Endothelial cell of umbilical vein (primary cell): ENCODE data around the gene RAB40A. TPM values are rescaled to one million over a fixed set of nuclear protein-coding genes. Genes with fewer than 3 reads are reported as not detected.

ENCODE experiments used
- BruUV-seq: library from RNA; stranded (reverse); fragments of 400-500 nt; replicated peaks from 2 replicates; lab custom pipeline; 2021; lab: Mats Ljungman, UMichigan
- CTCF ChIA-PET: fragments of 300-600, 350-600 bp; sonication (Branson Sonifier 250); formaldehyde crosslinking; loops from one replicate; lab custom pipeline; 2021; ENCODE audit warnings: antibody characterized with exemption, inconsistent platforms; lab: Charles Lee
- POLR2A ChIA-PET: fragments of 300-600, 350-600 bp; sonication (Branson Sonifier 250); formaldehyde crosslinking; loops from one replicate; lab custom pipeline; 2021; ENCODE audit warnings: antibody characterized with exemption, inconsistent platforms; lab: Charles Lee
- DNase-seq: peaks from one replicate; pipeline ENCODE4 v3.0.0-alpha.2; 2011; ENCODE audit warnings: low read depth, low spot score
- FAIRE-seq: peaks from 2 replicates; lab custom pipeline; 2011; peaks lifted over from hg19 to GRCh38; lab: Jason Lieb, UNC
- H2AFZ ChIP-seq: 2 replicates; pipeline ENCODE4 v1.6.0; 2012; ENCODE audit warnings: low read depth, low read length, control low read depth, inconsistent platforms
- H3K27ac ChIP-seq: 2 replicates; pipeline ENCODE4 v1.5.1; 2011; ENCODE audit warnings: low read depth, mild to moderate bottlenecking, control low read depth, low read length, moderate library complexity; ENCODE audit not compliant: insufficient read depth
- H3K27me3 ChIP-seq, 2 experiments: 2 replicates each; pipeline versions ENCODE4 v1.6.0 to v1.6.1; 2011; ENCODE audit warnings: low read length in 2 of 2, mixed read lengths in 1 of 2; ENCODE audit not compliant: control insufficient read depth in 2 of 2, insufficient read depth in 2 of 2
- H3K36me3 ChIP-seq, 2 experiments: 2 replicates in 1 of 2; 3 replicates in 1 of 2; pipeline ENCODE4 v1.5.1; 2011; ENCODE audit warnings: low read length in 2 of 2, mild to moderate bottlenecking in 1 of 2, moderate library complexity in 1 of 2; ENCODE audit not compliant: control insufficient read depth in 2 of 2, insufficient read depth in 2 of 2; ENCODE audit errors: extremely low read depth in 1 of 2
- H3K4me1 ChIP-seq: 3 replicates; pipeline ENCODE4 v1.5.1; 2011; ENCODE audit warnings: mild to moderate bottlenecking, low read length; ENCODE audit not compliant: control insufficient read depth, insufficient read depth; ENCODE audit errors: extremely low read depth
- H3K4me2 ChIP-seq: 2 replicates; pipeline ENCODE4 v1.6.1; 2011; ENCODE audit warnings: low read length, control low read depth, mixed read lengths; ENCODE audit not compliant: insufficient read depth
- H3K4me3 ChIP-seq, 3 experiments: fragments of 200-600 bp in 1 of 3; sonication (generic), shearing (Covaris generic) in 1 of 3; replicated peaks in 1 of 3; 2 replicates each; pipeline ENCODE4 v1.5.1; 2011 to 2016; ENCODE audit warnings: control low read depth in 3 of 3, low read length in 3 of 3, mild to moderate bottlenecking in 2 of 3, inconsistent platforms in 1 of 3, low read depth in 1 of 3, moderate library complexity in 1 of 3; ENCODE audit not compliant: insufficient read depth in 1 of 3
- H3K79me2 ChIP-seq: 2 replicates; pipeline ENCODE4 v1.6.0; 2012; ENCODE audit warnings: low read length, inconsistent platforms; ENCODE audit not compliant: control insufficient read depth, insufficient read depth
- H3K9ac ChIP-seq: replicated peaks from 2 replicates; pipeline ENCODE3; 2011; ENCODE audit warnings: low read length, control low read depth; ENCODE audit not compliant: insufficient read depth; ENCODE audit errors: extremely low read depth
- H3K9me1 ChIP-seq: replicated peaks from 3 replicates; pipeline ENCODE4 v1.6.0; 2011; ENCODE audit warnings: mild to moderate bottlenecking, low read length; ENCODE audit not compliant: control insufficient read depth, insufficient read depth; ENCODE audit errors: extremely low read depth
- H3K9me3 ChIP-seq: replicated peaks from 2 replicates; pipeline ENCODE4 v1.5.1; 2012; ENCODE audit warnings: low read length, inconsistent platforms; ENCODE audit not compliant: control insufficient read depth, insufficient read depth
- H4K20me1 ChIP-seq: replicated peaks from 2 replicates; pipeline ENCODE3; 2011; ENCODE audit warnings: mild to moderate bottlenecking, low read length; ENCODE audit not compliant: control insufficient read depth, insufficient read depth; ENCODE audit errors: extremely low read depth
- CTCF ChIP-seq, 2 donors: IDR thresholded peaks; 1 replicate in 1 of 2; 2 replicates in 1 of 2; pipeline ENCODE4 v1.5.1; 2011; ENCODE audit warnings: low read length in 2 of 2, mild to moderate bottlenecking in 2 of 2, moderate library complexity in 2 of 2, control low read depth in 1 of 2, inconsistent platforms in 1 of 2, low read depth in 1 of 2; ENCODE audit not compliant: insufficient read depth in 1 of 2; ENCODE audit errors: extremely low read depth in 1 of 2
- EZH2 ChIP-seq: IDR thresholded peaks from 2 replicates; pipeline ENCODE4 v1.6.1; 2012; ENCODE audit warnings: borderline replicate concordance, low read depth, mild to moderate bottlenecking, moderate library complexity, low read length, inconsistent platforms; ENCODE audit not compliant: severe bottlenecking
- FOS ChIP-seq: IDR thresholded peaks from 2 replicates; pipeline ENCODE4 v1.6.1; 2011; ENCODE audit warnings: mild to moderate bottlenecking, low read length, moderate library complexity, borderline replicate concordance; ENCODE audit not compliant: insufficient read depth
- GATA2 ChIP-seq: IDR thresholded peaks from 2 replicates; pipeline ENCODE4 v1.7.0; 2011; ENCODE audit warnings: low read depth, mild to moderate bottlenecking, moderate library complexity, mixed read lengths, low read length; ENCODE audit not compliant: insufficient read length, insufficient read depth
- JUN ChIP-seq: IDR thresholded peaks from 2 replicates; pipeline ENCODE4 v1.6.1; 2011; ENCODE audit warnings: borderline replicate concordance, low read depth; ENCODE audit not compliant: insufficient read length, insufficient read depth
- MAX ChIP-seq: IDR thresholded peaks from 2 replicates; pipeline ENCODE4 v1.6.1; 2011; ENCODE audit not compliant: insufficient read depth, insufficient read length
- MYC ChIP-seq: IDR thresholded peaks from one replicate; pipeline ENCODE4 v1.6.1; 2011; ENCODE audit warnings: mild to moderate bottlenecking, low read depth, low read length
- POLR2A ChIP-seq: IDR thresholded peaks from 2 replicates; pipeline ENCODE4 v1.6.1; 2012; ENCODE audit warnings: low read depth, mild to moderate bottlenecking, control low read depth, low read length
- POLR2AphosphoS5 ChIP-seq: IDR thresholded peaks from 2 replicates; pipeline ENCODE4 v1.6.1; 2012; ENCODE audit warnings: low read depth, mild to moderate bottlenecking, control low read depth, low read length, moderate library complexity; ENCODE audit not compliant: insufficient read depth
- dilution Hi-C: fragments of 300-500 bp; cut with MboI; formaldehyde crosslinking; loops from one replicate; pipeline ENCODE4 v1.15.0; 2019; ENCODE audit warnings: low sequenced_read_pairs; ENCODE audit not compliant: extremely low pct_ligation_motif_present
- intact Hi-C: fragments of 100-400 bp; cut with micrococcal nuclease; formaldehyde crosslinking; loops from one replicate; pipeline ENCODE4 v1.10.0; 2022
- polyA plus RNA-seq, 4 experiments: library from polyadenylated mRNA; depleted of rRNA in 3 of 4; stranded (reverse) in 3 of 4; unstranded in 1 of 4; fragments of >200 nt; gene quantifications; 2 replicates each; pipeline versions ENCODE4 v1.2.1 to v1.2.3, GENCODE V29; 2011 to 2012; ENCODE audit warnings: missing spikeins in 1 of 4
- total RNA-seq: library from RNA; stranded (reverse); gene quantifications from 2 replicates; pipeline ENCODE4 v1.2.3, GENCODE V29; 2021

RAB40A gene
- total and polyA plus RNA-seq, 2 donors (not counting 3 experiments of a cell fraction or from before 2014, with no cell fraction given) = 0.30 to 0.58 TPM

DNA sequence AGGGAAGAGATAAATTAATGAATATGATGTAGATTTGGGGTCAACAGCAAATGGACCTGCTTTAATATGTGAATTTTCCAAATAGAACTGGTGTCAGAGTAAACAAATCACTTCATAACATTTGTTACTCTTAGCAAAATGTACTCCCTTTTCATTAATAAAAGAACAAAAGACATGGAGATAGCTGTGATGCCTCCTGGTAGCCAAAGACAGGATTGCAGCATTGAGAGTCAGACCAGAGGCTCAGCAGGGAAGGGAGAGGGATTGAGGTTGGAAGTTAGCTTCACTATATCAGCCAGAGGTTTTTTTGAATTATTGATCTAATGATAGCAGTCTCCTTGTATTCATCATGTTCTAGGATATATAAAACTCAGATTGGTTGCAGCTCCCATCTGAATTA, 17.4 kb upstream of the RAB40A start:
- dilution Hi-C loops = no loop called here
- Histone ChIP-seq H3K4me2 (no peak overlapping the region), H3K9ac (no peak overlapping the region), H3K4me1 (no peaks in the 10 kb centered on the region), H4K20me1 (no peaks in the 10 kb centered on the region), H3K9me3 (no peaks in the 10 kb centered on the region), H3K9me1 (no peaks in the 10 kb centered on the region), H3K27ac (no peak overlapping the region), H3K36me3 (no peaks in the 10 kb centered on the region), H2AFZ (no peak overlapping the region), H3K79me2 (no peaks in the 10 kb centered on the region), H3K4me3 (no peak overlapping the region), H3K27me3 (no peaks in the 10 kb centered on the region)
- intact Hi-C loops = no loop called here
- DNase-seq = no peak
- FAIRE-seq = no peak
- BruUV-seq = no TSS peak
- CTCF ChIA-PET = no interaction called here
- no peak for TF ChIP-seq POLR2A
- TF ChIP-seq JUN = no peak
- TF ChIP-seq EZH2 = no peak
- no peak for TF ChIP-seq GATA2
- no peak for TF ChIP-seq MAX
- no peak for TF ChIP-seq POLR2AphosphoS5
- TF ChIP-seq CTCF (IDR thresholded peaks at IDR 0.05; ENCODE audit: extremely low read depth in 1 of 2, insufficient read depth in 1 of 2, low read depth in 1 of 2, low read length in 2 of 2) = no peak
- no peak for TF ChIP-seq FOS
- no peak for TF ChIP-seq MYC
- POLR2A ChIA-PET = no interaction called here
